HG02852 (cell line): Measurements from ENCODE around the gene EFHD1.
"Not testable (repeated sequence)": the region's sequence is repeated elsewhere in the genome, so short reads cannot be mapped to it uniquely, and the experiment has no call there.

ENCODE experiments used
- ATAC-seq: cut with Tn5 transposase; IDR thresholded peaks from one replicate; pipeline ENCODE4 v1.9.1; 2021; ENCODE audit warnings: mild to moderate bottlenecking, moderate library complexity; ENCODE audit not compliant: unreplicated experiment

EFHD1 gene

DNA sequence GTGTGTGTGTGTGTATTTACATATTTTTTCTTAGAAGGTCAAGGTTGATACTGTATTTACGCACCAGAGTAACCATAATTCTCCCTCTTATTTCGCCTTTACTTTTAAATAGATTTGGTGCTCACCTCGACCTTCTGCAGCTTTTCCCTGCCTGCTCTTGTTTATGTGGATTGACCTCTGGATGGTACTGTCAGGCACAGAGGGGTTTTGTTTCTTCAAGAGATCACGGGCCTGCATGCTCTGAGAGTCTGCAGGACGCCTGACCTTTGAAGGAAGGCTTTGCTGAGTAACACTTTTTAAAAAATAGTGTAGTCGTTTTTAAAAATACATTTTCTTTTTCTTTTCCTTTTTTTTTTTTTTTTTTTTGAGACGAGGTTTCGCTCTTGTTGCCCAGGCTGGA is 18.1 kb upstream of the EFHD1 start:
- no peak for ATAC-seq

DNA sequence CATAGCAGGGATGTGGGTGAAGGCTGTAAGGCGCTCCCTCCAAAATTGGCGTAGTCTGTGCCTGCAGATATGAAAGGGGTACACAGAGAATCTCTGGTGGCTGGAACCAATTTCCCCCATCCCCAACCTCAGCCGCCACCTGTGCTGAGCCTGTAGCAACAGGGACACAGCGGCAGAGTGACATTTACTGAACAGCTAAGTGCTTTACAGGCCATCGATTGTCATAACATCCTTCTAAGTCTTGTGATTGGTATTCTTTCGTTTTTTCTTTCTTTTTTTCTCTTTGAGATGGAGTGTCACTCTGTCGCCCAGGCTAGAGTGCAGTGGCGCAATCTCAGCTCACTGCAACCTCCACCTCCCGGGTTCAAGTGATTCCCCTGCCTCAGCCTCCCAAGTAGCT is 12.2 kb upstream of the EFHD1 start:
- no peak for ATAC-seq

- ATAC-seq: no peak
Measured at GRCh38 chr2:232622563-232622962, 10.8 kb upstream of the EFHD1 start.

GRCh38 chr2:232623768-232624765 is 9.3 kb upstream of the EFHD1 start:
- no peak for ATAC-seq

- no peak for ATAC-seq
Measured at GRCh38 chr2:232626584-232626983, 6.8 kb upstream of the EFHD1 start.

DNA sequence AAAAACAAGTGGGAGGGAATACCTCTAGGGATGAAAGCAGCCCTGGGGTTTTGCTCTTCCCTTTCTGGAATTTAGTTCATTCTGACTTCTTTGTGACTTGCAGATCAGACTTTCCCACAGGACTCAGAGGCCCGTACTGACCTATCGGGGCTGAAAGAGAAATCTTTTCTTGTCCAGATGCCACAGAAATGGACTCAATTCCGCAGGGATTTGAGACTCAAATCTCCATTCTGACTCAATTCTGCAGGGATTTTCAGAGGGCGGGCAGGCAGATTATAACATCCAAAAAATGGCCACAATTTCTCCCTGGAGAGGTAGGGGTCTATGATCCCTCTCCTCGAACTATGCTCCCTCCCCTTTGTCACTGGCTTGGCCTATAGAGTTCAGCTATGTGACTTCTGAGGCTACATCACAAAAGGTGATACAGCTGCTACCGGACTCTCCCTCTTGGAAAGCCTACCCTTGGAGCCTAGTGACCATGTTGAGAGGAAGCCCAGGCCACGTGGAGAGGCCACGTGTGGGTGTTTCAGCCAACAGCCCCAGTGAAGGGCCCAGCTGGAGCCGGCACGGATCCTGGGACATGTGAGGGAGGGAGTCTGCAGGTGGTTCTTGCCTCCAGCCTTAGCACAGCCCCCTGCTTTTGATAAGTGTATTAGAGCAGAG is 4.8 kb upstream of the EFHD1 start:
- no peak for ATAC-seq

DNA sequence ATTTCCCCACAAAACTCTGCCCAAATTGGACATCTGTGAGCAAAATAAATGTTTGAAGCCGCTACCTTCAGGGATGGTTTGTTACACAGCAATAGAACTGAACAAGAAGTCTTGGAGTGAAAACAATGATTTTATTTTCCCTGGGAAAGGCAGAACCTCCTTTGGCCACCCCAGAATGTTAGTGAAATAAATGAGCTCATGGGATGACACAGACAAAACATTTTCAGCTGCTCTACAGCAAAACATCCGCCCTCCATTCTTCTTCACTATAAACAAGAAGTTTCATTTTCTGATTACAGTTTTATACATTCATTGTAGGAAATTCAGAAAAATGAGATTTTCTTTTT is 4.3 kb upstream of the EFHD1 start:
- ATAC-seq: no peak

DNA sequence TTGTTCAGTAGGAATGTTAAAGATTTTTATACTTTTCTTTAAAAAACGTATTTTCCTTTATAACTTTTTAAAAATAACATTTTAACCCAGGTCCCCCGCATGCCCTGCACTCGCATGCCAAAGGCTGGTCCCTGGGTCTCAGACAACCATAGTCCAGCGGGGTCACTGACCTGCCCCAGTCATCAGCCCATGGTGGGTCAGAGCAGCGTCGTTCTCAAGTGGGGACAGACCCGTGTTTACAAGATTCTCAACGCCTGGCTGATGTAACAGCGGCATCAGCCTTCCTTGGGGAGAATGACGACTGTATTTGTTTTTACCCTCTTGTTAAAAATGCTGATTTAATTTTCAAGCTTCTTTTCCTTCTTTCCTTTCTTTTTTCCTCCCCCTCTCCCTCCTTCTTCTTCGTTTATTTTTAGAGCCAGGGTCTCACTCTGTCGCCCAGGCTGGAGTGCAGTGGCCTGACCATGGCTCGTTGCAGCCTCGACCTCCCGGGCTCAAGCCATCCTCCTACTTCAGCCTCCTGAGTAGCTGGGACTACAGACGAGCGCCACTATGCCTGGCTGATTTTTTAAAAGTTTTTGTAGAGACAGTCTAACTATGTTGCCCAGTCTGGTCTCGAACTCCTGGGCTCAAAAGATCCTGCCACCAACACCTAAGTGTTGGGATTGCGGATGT is 1.0 kb upstream of the EFHD1 start:
- ATAC-seq: no peak

DNA sequence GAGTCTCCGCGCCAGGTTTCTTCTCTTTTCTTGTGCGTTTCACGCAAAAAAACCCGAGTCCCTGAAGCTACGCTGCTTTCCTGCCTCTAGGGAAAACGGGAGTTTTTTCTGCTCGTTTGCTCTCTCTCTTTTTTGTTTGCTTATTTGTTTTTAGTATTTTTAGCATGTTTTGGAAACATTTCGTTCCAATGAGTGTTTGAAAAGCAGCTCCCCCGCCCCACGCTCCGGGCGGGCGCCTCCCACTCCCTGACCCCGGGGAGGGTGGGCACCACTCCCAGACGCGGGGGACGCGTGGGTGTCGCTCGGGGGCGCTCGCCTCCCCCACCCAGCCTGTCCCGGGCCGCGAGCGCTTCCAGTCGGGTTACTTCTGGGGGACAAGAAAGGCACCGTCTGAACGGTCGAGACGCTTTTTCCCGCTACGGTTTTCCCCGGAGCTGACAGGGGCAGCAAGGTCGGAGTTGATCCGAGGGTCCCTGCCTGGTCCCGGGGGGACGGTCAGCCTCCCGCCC is 446 bp upstream of the EFHD1 start:
- no peak for ATAC-seq

GRCh38 chr2:232634206-232635150 is 1.1 kb downstream of the EFHD1 start:
- no peak for ATAC-seq

- ATAC-seq: not testable (repeated sequence)
Measured at GRCh38 chr2:232635376-232635775, 2.0 kb downstream of the EFHD1 start.

GRCh38 chr2:232635820-232636219 is 2.4 kb downstream of the EFHD1 start:
- ATAC-seq: no peak

DNA sequence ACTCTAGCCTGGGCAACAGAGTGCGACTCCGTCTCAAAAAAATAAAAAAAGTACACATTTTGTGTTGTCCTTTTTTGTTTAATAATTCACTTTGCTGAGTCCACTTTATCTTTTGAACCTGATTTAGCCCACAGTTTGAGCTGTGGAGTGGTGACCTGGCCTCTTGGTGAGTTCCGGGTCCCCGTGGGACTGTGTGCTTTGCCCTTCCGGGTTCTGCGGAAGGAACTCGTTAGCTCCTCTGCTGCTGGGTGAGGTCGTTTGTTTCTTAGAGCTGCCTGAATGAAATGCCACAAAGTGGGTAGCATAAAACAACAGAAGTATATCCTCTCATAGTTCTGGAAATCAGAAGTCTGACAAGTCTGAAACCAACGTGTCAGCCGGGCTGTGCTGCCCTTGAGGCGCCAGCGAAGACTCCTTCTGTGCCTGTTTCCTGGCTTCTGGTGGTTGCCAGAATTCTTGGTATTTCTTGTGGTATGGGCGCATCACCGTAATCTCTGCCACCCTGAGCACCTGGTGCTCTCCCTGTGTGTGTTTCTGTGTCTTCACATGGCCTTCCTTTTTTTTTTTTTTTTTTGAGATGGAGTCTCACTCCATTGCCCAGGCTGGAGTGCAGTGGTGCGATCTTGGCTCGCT is 3.5 kb downstream of the EFHD1 start:
- no peak for ATAC-seq

DNA sequence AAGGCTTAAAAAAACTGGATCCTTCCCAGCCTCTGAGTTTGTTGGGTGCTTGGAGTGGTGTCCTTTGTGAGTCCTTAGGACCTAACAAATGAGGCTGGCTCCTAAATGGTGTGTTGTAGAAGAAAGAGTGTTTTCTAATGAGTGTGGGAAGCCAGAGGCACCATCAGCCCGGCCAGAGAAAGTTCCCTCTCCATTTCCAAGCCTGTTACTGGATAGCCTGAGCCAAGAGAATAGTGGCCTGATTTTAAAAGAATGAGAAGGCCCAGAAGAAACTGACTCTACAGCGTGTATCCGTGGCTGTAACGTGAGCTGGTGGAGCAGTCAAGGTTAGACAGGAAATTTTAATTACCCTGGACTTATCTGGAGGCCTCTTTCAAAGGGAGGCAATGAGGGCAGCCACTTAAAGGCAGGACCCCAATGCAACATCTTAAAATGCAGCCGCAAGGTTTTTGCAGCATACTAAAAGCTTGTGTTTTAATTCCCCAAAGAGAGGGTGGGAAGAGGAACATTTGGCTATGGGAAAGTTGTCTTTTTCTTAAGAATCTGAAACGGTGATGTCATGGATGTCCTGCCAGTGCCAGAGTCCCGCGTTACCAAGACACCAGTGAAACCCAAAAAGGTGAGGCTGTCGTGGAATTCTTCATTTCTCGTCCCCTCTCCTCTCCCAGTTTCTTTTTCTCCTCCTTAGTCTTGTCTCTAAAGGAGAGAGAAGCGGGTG is 4.6 kb downstream of the EFHD1 start:
- ATAC-seq: no peak

DNA sequence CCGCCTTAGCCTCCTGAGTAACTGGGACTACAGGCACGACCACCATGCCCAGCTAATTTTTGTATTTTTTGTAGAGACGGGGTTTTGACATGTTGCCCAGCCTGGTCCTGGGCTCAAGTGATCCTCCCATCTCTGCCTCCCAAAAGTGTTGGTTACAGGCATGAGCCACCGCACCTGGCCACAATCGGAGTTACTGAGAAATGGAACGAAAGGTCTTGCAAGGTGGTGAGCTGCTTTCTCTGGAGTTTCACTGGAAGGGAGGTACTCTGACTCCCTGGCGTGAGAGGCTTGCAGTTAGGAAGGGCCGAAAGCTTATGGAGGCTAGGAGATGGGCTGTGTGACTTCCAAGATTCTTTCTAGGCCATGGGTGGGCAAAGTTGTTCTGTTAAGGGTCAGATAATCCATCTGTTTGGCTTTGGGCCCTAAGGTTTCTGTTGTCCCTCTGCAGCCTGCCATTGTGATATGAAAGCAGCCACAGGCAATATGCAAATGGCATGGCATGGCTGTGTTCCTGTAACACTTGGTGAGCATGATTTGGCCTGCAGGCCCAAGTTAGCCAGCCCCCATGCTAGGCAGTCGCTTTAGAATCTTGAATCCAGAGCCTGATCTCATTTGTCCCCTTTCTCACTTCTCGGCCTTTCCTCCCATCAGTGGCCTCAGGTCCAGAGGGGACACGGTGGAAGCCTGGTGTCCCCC is 7.9 kb downstream of the EFHD1 start:
- ATAC-seq: no peak

- no peak for ATAC-seq
Measured at GRCh38 chr2:232643147-232643425, 9.7 kb downstream of the EFHD1 start.

GRCh38 chr2:232643813-232644347 is 10.5 kb downstream of the EFHD1 start:
- no peak for ATAC-seq

GRCh38 chr2:232645061-232645460 is 11.7 kb downstream of the EFHD1 start:
- no peak for ATAC-seq

GRCh38 chr2:232646726-232647125 is 13.3 kb downstream of the EFHD1 start:
- ATAC-seq: no peak
